Astrocyte of the spinal cord (primary cell): ENCODE results near the gene PNLIPRP1.

ENCODE experiments used
- DNase-seq: peaks from one replicate; pipeline ENCODE4 v3.0.0; 2011; ENCODE audit warnings: low read depth, low spot score
- H3K4me3 ChIP-seq: 2 replicates; pipeline ENCODE4 v1.5.1; 2011; ENCODE audit warnings: low read depth, mild to moderate bottlenecking, low read length, moderate library complexity
- in situ Hi-C: cut with HindIII; loops from 2 replicates; pipeline ENCODE4 v1.10.0; 2017; ENCODE audit warnings: low sequenced_read_pairs
- TF ChIP-seq, protein P1 (sequence below): IDR thresholded peaks from 2 replicates; pipeline ENCODE4 v1.5.1; 2012; ENCODE audit warnings: low read depth, mild to moderate bottlenecking, low read length, inconsistent platforms

The PNLIPRP1 gene

DNA sequence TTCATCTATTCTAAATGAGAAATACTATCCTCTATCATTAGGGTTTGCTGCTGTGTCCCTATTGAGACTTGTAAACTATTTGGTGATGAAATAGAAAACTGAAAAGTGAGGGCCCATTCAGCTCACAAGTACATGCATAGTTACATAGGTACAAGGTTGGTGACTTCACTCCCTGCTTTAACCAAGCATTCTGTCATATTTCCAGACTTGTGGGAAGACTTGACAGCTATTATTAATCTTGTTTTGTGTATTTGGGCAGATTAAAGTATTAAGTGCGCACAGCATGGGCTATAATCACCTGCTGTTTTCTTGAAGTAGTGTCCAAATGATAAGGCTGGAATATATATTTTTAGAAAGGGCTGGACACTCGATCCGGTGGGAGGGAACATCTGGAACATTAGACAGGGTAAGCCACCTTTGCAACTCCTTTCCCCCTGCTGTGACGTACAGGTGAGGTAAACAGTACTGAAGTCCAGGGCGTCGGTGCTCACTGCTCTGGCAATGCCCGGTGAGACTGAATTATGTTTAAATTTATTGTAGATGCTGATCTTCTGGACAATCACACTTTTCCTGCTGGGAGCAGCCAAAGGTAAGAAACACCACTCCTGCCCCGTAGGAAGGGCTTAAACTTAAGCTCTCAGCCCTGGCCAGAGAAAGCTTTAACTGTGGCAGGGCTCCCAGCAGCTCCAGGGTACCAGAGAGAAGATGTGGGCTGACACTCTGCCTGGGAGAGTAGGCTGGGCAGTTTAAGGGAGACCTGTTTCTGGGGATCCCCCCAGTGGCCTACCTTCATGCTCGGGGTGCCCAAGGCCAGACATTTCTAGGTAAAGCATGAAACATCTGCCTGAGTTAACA lies at the start of gene PNLIPRP1:
Gene PNLIPRP1, plus strand, starts transcription at position 370 of the 855 bp plus-strand sequence. Its CDS starts 171 bp downstream, at position 541.
- in situ Hi-C loops = no loop called here
- H3K4me3 ChIP-seq = no peak within 1 kb of the TSS
- TF ChIP-seq, protein P1, sequence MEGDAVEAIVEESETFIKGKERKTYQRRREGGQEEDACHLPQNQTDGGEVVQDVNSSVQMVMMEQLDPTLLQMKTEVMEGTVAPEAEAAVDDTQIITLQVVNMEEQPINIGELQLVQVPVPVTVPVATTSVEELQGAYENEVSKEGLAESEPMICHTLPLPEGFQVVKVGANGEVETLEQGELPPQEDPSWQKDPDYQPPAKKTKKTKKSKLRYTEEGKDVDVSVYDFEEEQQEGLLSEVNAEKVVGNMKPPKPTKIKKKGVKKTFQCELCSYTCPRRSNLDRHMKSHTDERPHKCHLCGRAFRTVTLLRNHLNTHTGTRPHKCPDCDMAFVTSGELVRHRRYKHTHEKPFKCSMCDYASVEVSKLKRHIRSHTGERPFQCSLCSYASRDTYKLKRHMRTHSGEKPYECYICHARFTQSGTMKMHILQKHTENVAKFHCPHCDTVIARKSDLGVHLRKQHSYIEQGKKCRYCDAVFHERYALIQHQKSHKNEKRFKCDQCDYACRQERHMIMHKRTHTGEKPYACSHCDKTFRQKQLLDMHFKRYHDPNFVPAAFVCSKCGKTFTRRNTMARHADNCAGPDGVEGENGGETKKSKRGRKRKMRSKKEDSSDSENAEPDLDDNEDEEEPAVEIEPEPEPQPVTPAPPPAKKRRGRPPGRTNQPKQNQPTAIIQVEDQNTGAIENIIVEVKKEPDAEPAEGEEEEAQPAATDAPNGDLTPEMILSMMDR = no peak
- DNase-seq = no peak

DNA sequence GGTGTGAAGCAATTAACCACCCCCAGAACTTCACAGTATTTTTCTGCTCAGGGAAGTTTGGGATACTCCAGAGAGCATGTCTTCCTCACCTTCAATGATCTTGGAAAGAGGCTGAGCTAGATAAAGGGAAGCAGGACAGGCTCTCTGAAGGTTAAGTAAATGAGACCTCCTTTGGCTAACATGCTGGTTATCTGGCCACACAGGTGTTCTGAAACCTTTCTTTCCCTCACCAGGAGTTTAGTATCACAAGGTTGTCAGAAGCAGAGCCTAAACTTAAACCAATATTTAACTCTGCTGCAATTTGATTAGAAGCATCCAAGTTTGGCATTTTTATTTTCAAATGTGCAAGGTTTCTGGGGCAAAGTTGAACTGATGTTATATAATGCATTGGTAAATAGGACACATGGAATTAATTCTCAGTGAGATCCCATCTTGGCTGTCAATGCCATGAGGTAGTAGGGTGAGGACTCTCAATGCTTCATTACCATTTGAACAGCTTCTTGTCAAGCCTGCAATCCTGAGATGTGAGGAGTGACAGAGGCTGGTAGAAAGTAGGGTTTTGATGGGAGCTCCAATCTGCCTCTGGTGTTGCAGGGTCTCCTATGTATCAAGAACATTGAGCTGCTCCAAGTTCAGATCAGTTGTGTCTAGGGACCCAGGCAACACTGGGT lies 48.6 kb upstream of the PNLIPRP1 start:
- no peak overlapping the region for H3K4me3 ChIP-seq
- no peak for DNase-seq
- in situ Hi-C loops = no loop called here
- TF ChIP-seq, protein P1 = no peak

DNA sequence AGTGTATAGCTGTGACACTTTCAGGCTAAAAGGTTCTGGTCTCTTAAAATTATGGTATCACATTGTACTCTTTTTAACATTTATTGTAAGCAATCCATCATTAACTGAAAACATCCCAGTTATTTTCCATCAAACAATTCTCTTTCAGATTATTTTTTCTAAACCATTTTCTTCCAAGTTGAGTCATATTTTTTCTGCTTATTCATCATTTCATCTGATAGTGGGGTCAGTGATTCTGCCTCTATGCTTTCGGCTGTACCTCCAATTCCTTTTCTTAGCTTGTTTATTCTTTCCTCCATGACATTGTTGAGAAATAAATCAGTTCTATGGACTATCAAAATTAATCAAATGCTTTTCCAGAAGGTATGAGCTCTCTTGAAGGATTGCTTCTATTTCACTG lies 45.6 kb upstream of the PNLIPRP1 start:
- in situ Hi-C loops = no loop called here
- H3K4me3 ChIP-seq = no peak overlapping the region
- DNase-seq = no peak
- TF ChIP-seq, protein P1 = no peak

DNA sequence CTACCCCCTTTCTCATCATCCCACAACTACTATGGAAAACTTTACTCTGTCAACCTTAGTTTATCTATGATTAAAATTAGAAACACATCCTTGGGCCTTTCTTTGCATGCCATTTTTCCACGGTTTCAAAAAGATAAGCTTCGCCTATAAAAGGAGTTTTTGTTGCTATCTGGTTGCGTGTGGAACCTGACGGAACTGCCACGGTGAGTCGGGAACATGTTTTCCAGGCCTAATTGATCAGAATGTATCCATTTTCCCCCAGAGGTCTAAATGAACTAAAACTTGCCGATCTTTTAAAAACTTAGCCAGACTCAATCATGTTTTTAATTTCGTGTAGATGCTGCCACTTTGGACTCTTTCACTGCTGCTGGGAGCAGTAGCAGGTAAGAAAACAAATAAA lies 45.0 kb upstream of the PNLIPRP1 start, which contains the start of gene PNLIP:
Gene PNLIP, plus strand, starts transcription at position 176 of the 400 bp plus-strand sequence. Its CDS starts 162 bp downstream, at position 338.
- in situ Hi-C loops = no loop called here
- H3K4me3 ChIP-seq = no peak within 1 kb of the TSS
- TF ChIP-seq, protein P1 = no peak
- DNase-seq = no peak

DNA sequence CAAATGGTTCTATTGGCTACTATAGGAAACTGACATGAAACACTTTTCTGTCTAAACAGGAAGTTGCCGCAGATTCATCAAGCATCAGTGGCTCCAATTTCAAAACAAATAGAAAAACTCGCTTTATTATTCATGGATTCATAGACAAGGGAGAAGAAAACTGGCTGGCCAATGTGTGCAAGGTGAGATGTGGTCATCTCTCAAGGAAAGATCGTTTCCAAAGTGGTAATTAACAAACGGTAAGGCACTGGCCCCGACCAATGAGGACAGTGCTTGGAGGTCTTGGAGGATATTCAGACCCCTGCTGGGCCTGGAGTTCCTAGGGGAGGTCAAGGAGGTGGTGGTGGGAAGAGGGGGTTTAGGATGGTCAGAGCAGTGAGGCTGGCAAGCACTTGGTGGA lies 42.5 kb upstream of the PNLIPRP1 start:
- no peak for DNase-seq
- TF ChIP-seq, protein P1 = no peak
- H3K4me3 ChIP-seq = no peak overlapping the region
- in situ Hi-C loops = no loop called here

DNA sequence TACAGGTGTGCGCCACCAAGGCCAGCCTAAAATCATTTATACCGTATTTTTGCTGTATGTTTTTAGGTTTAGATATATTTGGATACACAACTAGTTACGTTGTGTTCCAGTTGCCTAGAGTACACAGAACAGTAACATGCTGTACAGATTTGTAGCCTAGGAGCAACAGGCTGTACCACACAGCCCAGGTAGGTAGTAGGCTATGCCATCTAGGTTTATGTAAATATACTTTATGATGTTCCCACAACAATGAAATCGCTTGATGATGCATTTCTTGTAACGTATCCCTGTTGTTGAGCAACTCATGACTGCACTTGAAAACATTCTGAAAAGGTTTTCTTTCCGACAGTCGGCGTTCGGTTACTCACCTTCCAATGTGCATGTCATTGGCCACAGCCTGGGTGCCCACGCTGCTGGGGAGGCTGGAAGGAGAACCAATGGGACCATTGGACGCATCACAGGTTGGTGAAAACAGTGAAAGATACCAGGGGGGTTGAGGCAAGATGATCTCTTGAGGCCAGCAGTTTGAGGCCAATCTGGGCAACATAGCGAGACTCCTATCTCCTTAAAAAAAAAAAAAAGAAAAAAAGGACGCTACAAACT lies 37.3 kb upstream of the PNLIPRP1 start:
- no peak overlapping the region for H3K4me3 ChIP-seq
- DNase-seq = no peak
- in situ Hi-C loops = no loop called here
- TF ChIP-seq, protein P1 = no peak
